ENCODE measurements around the gene SCARF2. TPM values are rescaled to one million over a fixed set of nuclear protein-coding genes. Genes with fewer than 3 reads are reported as not detected.

SCARF2 gene
- total and polyA plus RNA-seq, 7 donors = under 0.01 to 12.8 (median 6.4) TPM

GRCh38 chr22:20444325-20444724 lies 6.7 kb upstream of the SCARF2 start:
- TF ChIP-seq, protein P1, sequence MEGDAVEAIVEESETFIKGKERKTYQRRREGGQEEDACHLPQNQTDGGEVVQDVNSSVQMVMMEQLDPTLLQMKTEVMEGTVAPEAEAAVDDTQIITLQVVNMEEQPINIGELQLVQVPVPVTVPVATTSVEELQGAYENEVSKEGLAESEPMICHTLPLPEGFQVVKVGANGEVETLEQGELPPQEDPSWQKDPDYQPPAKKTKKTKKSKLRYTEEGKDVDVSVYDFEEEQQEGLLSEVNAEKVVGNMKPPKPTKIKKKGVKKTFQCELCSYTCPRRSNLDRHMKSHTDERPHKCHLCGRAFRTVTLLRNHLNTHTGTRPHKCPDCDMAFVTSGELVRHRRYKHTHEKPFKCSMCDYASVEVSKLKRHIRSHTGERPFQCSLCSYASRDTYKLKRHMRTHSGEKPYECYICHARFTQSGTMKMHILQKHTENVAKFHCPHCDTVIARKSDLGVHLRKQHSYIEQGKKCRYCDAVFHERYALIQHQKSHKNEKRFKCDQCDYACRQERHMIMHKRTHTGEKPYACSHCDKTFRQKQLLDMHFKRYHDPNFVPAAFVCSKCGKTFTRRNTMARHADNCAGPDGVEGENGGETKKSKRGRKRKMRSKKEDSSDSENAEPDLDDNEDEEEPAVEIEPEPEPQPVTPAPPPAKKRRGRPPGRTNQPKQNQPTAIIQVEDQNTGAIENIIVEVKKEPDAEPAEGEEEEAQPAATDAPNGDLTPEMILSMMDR (IDR thresholded peaks at IDR 0.05) = no peak
- TF ChIP-seq POLR2AphosphoS5 (IDR thresholded peaks at IDR 0.05) = no peak
- no peak for TF ChIP-seq EP300 (IDR thresholded peaks at IDR 0.05)
- TF ChIP-seq POLR2A (IDR thresholded peaks at IDR 0.05) = no peak
- H3K27ac ChIP-seq = no peak overlapping the region
- 96 to 97% methylated on average over 4 of the region's 4 CpGs for WGBS, 2 donors
- DNase-seq = no peak
- H3K9me3 ChIP-seq = no peaks in the 10 kb centered on the region
- no peak overlapping the region for H3K4me3 ChIP-seq
- no peaks in the 10 kb centered on the region for H3K27me3 ChIP-seq
- intact Hi-C loops (cut with DNase I) = no loop called here
- H3K4me1 ChIP-seq = no peaks in the 10 kb centered on the region
- H3K36me3 ChIP-seq = peaks cover 9 to 47% (median 18%) of the 10 kb centered on the region in 4 donors

- 80 to 81% methylated on average over 7 of the region's 7 CpGs for WGBS, 2 donors
- TF ChIP-seq POLR2A (IDR thresholded peaks at IDR 0.05) = no peak
- no peak for TF ChIP-seq POLR2AphosphoS5 (IDR thresholded peaks at IDR 0.05)
- TF ChIP-seq EP300 (IDR thresholded peaks at IDR 0.05) = no peak
- TF ChIP-seq, protein P1 (IDR thresholded peaks at IDR 0.05) = no peak
- Histone ChIP-seq H3K27me3 (no peaks in the 10 kb centered on the region), H3K4me3 (no peak overlapping the region), H3K36me3 (peaks cover 9 to 47% (median 18%) of the 10 kb centered on the region in 4 donors), H3K9me3 (no peaks in the 10 kb centered on the region), H3K4me1 (peaks cover 0 to 14% (median 12%) of the 10 kb centered on the region in 4 donors), H3K27ac (no peak overlapping the region)
- no peak for DNase-seq
- intact Hi-C loops (cut with DNase I) = no loop called here
Measured at GRCh38 chr22:20442485-20443284, 5.1 kb upstream of the SCARF2 start.

DNA sequence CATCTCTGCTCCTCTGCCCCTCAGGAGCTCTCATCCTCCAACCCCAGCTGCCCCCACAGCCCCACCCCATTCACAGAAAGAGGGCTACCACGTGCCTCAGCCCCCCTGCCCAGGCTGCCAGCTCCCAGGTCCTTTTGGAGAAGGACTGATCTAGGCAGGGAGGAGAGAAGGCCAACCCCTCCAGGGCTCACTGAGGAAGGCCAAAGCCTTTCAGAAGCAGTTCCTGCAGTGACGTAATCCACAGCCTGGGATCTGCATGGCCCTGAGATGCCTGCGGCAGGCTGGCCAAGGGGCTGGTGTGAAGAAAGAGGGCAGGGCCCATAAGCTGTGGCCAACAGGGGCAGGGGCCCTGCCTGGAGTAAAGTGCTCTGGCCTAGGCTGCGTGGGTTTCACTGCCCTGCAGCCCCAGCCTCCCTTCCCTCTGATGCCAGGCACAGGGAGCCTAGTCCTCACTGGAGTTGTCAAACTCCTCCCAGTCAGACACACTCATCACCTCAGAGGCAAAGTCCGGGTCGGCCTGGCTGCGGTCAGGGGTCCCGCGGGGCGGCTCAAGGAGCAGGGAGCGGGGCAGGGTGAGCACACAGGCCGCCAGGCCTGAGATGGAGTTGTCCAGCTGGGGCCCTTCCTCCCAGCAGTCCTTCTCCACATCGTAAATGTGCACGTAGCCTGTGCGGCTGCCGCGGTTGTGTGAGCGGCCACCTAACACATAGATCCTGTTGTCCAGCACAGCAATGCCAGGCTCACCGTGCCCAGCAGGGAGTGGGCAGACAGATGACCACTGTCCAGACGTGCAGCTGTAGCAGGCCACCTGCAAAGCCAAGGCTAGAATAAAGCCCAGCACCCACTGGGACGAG lies 4.2 kb upstream of the SCARF2 start:
- Histone ChIP-seq H3K4me1 (peaks cover 0 to 21% (median 18%) of the 10 kb centered on the region in 4 donors), H3K27me3 (no peaks in the 10 kb centered on the region), H3K4me3 (no peak overlapping the region), H3K27ac (peak overlapping the region in 1 of 4 donors; percentile 6), H3K9me3 (no peaks in the 10 kb centered on the region), H3K36me3 (peaks cover 9 to 47% (median 18%) of the 10 kb centered on the region in 4 donors)
- no peak for DNase-seq
- intact Hi-C loops (cut with DNase I) = no loop called here
- WGBS, 2 donors = 86 to 87% methylated on average over 21 of the region's 21 CpGs
- no peak for TF ChIP-seq POLR2AphosphoS5 (IDR thresholded peaks at IDR 0.05)
- TF ChIP-seq, protein P1 (IDR thresholded peaks at IDR 0.05) = no peak
- no peak for TF ChIP-seq EP300 (IDR thresholded peaks at IDR 0.05)
- no peak for TF ChIP-seq POLR2A (IDR thresholded peaks at IDR 0.05)

DNA sequence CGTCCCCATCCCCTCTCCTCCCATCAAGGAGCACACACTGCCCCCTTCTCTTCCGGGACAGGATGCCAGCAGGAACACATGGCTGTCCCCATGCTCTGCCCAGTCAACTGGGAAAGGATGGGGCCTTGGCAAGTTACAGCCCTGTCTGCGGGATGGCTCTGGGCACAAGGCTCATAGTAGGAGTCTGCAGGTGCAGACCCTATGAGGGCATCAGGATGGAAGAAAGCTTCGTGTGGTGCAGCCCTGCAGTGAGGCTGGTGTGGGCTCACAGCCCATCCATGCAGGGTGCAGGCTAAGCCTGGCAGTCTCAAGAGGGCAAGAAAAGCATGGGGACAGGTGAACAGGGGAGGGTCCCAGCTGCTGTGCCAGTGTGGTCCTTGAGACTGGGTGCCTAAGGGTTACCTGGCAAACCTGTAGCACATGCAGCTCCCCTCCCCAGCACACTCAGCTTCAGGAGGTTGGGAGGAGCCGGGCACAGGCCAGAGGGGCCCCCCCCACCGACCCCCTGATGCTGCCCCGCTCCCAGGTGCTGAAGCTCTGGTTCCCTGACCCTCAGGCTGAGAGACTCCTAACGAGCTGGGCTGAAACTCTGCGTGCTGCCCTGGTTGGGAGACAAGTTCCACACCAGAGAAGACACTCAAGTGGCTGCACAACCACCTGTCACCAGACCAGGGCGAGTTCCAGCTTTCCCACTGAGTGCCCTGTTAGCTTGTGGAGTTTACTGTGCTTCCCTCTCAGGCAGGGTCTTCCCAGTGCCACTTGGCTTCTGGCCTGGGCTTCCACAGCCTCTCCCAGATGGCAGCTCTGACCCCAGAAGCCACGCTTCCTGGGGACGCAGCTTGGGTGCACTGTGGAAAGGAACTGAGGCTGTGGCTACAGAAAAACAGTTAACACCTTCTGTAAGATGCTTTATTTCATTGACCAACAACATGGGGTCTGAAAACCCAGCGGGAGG lies 3.3 kb upstream of the SCARF2 start:
- Histone ChIP-seq H3K27me3 (peaks cover 0 to 9% (median 0%) of the 10 kb centered on the region in 3 donors), H3K27ac (peak overlapping the region in 1 of 4 donors; percentile 6), H3K4me3 (no peak overlapping the region), H3K36me3 (peaks cover 4 to 41% (median 12%) of the 10 kb centered on the region in 4 donors), H3K4me1 (peaks cover 0 to 30% (median 28%) of the 10 kb centered on the region in 4 donors), H3K9me3 (no peaks in the 10 kb centered on the region)
- peak; percentile 46 for DNase-seq
- TF ChIP-seq, protein P1 (IDR thresholded peaks at IDR 0.05) = no peak
- TF ChIP-seq POLR2AphosphoS5 (IDR thresholded peaks at IDR 0.05) (no peak), EP300 (IDR thresholded peaks at IDR 0.05) (no peak), POLR2A (IDR thresholded peaks at IDR 0.05) (no peak)
- intact Hi-C loops (cut with DNase I) = no loop called here
- 81 to 84% methylated on average over 13 of the region's 13 CpGs for WGBS, 2 donors
